ENCODE measurements around the gene TGM2. TPM values are rescaled to one million over a fixed set of nuclear protein-coding genes. Genes with fewer than 3 reads are reported as not detected.
A peak's percentile ranks its signal among the peaks of the same experiment; 100 is the strongest.

TGM2 gene
- total RNA-seq, 1 donor from 2014 or later = 5.5 TPM

GRCh38 chr20:38143238-38143645 lies 21.8 kb downstream of the TGM2 start:
- no peak for FAIRE-seq
- H3K4me3 ChIP-seq (ENCODE audit: low read depth, low read length) = no peak overlapping the region
- no peaks in the 10 kb centered on the region for H3K36me3 ChIP-seq (ENCODE audit: control insufficient read depth, insufficient read depth, low read length)
- no peaks in the 10 kb centered on the region for H3K27me3 ChIP-seq (ENCODE audit: control insufficient read depth, insufficient read depth, low read length)
- no peak for TF ChIP-seq CTCF (IDR thresholded peaks at IDR 0.05; ENCODE audit: insufficient read depth, low read length, severe bottlenecking)
- DNase-seq (ENCODE audit: low read depth) = peak; percentile 77

GRCh38 chr20:38141889-38142494 lies 23.1 kb downstream of the TGM2 start:
- FAIRE-seq (no peak), DNase-seq (ENCODE audit: low read depth) (no peak)
- Histone ChIP-seq H3K27me3 (ENCODE audit: control insufficient read depth, insufficient read depth, low read length) (no peaks in the 10 kb centered on the region), H3K36me3 (ENCODE audit: control insufficient read depth, insufficient read depth, low read length) (no peaks in the 10 kb centered on the region), H3K4me3 (ENCODE audit: low read depth, low read length) (no peak overlapping the region)
- TF ChIP-seq CTCF (IDR thresholded peaks at IDR 0.05; ENCODE audit: insufficient read depth, low read length, severe bottlenecking) = no peak

- no peaks in the 10 kb centered on the region for H3K36me3 ChIP-seq (ENCODE audit: control insufficient read depth, insufficient read depth, low read length)
- no peak for TF ChIP-seq CTCF (IDR thresholded peaks at IDR 0.05; ENCODE audit: insufficient read depth, low read length, severe bottlenecking)
- DNase-seq (ENCODE audit: low read depth) (no peak), FAIRE-seq (no peak)
- no peak overlapping the region for H3K4me3 ChIP-seq (ENCODE audit: low read depth, low read length)
- no peaks in the 10 kb centered on the region for H3K27me3 ChIP-seq (ENCODE audit: control insufficient read depth, insufficient read depth, low read length)
Observed at GRCh38 chr20:38141204-38141888, 23.7 kb downstream of the TGM2 start.

- DNase-seq (ENCODE audit: low read depth) (no peak), FAIRE-seq (no peak)
- no peaks in the 10 kb centered on the region for H3K27me3 ChIP-seq (ENCODE audit: control insufficient read depth, insufficient read depth, low read length)
- H3K36me3 ChIP-seq (ENCODE audit: control insufficient read depth, insufficient read depth, low read length) = no peaks in the 10 kb centered on the region
- no peak for TF ChIP-seq CTCF (IDR thresholded peaks at IDR 0.05; ENCODE audit: insufficient read depth, low read length, severe bottlenecking)
- no peak overlapping the region for H3K4me3 ChIP-seq (ENCODE audit: low read depth, low read length)
Observed at GRCh38 chr20:38139977-38140753, 24.9 kb downstream of the TGM2 start.

- DNase-seq (ENCODE audit: low read depth) = no peak
- Histone ChIP-seq H3K4me3 (ENCODE audit: low read depth, low read length) (no peak overlapping the region), H3K36me3 (ENCODE audit: control insufficient read depth, insufficient read depth, low read length) (no peaks in the 10 kb centered on the region), H3K27me3 (ENCODE audit: control insufficient read depth, insufficient read depth, low read length) (no peaks in the 10 kb centered on the region)
- FAIRE-seq = no peak
- TF ChIP-seq CTCF (IDR thresholded peaks at IDR 0.05; ENCODE audit: insufficient read depth, low read length, severe bottlenecking) = no peak
Observed at GRCh38 chr20:38139156-38139912, 25.7 kb downstream of the TGM2 start.

All from bronchial epithelial cell (primary cell).